Measurements from ENCODE around the gene LILRA5. TPM values are rescaled to one million over a fixed set of nuclear protein-coding genes. Genes with fewer than 3 reads are reported as not detected.

Gene LILRA5
- total RNA-seq, 1 experiment from 2014 or later, result not detected

DNA sequence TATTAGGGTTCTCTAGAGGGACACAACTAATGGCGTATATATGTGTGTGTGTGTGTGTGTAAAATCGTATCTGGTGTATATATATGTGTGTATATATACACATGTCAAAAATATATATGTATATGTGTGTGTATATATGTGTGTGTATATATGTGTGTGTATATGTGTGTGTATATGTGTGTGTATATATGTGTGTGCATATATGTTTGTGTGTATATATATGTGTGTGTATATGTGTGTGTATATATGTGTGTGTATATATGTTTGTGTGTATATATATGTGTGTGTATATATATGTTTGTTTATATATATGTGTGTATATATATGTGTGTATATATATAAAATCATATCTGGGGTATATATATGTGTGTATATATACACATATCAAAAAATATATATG is 50.5 kb downstream of the LILRA5 start:
- Histone ChIP-seq H2AFZ (no peak overlapping the region), H3K79me2 (ENCODE audit: low read depth) (no peaks in the 10 kb centered on the region), H3K4me2 (no peak overlapping the region), H3K9me2 (ENCODE audit: insufficient read depth) (no peaks in the 10 kb centered on the region), H3K27ac (no peak overlapping the region), H3K27me3 (ENCODE audit: insufficient read depth, low read depth) (peaks cover 76% of the 10 kb centered on the region), H3K9me3 (ENCODE audit: insufficient read depth, low read depth) (no peaks in the 10 kb centered on the region), H3K4me1 (replicated peaks; ENCODE audit: insufficient read depth) (no peaks in the 10 kb centered on the region), H3K36me3 (ENCODE audit: low read depth) (no peaks in the 10 kb centered on the region), H3F3A (ENCODE audit: insufficient read depth, low read depth) (no peaks in the 10 kb centered on the region), H4K20me1 (ENCODE audit: insufficient read depth) (no peaks in the 10 kb centered on the region), H3K4me3 (no peak overlapping the region)
- ChIA-PET CTCF (no interaction called here), POLR2A (ENCODE audit: unreplicated experiment) (no interaction called here)
- BruUV-seq (replicated peaks), result no TSS peak
- no peak for DNase-seq
- intact Hi-C loops (cut with micrococcal nuclease; ENCODE audit: unreplicated experiment), result no loop called here
- no peak for TF ChIP-seq EZH2 (IDR thresholded peaks at IDR 0.05; ENCODE audit: low read depth)
- TF ChIP-seq, protein P1, sequence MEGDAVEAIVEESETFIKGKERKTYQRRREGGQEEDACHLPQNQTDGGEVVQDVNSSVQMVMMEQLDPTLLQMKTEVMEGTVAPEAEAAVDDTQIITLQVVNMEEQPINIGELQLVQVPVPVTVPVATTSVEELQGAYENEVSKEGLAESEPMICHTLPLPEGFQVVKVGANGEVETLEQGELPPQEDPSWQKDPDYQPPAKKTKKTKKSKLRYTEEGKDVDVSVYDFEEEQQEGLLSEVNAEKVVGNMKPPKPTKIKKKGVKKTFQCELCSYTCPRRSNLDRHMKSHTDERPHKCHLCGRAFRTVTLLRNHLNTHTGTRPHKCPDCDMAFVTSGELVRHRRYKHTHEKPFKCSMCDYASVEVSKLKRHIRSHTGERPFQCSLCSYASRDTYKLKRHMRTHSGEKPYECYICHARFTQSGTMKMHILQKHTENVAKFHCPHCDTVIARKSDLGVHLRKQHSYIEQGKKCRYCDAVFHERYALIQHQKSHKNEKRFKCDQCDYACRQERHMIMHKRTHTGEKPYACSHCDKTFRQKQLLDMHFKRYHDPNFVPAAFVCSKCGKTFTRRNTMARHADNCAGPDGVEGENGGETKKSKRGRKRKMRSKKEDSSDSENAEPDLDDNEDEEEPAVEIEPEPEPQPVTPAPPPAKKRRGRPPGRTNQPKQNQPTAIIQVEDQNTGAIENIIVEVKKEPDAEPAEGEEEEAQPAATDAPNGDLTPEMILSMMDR (conservative IDR thresholded peaks at IDR 0.05), result no peak

DNA sequence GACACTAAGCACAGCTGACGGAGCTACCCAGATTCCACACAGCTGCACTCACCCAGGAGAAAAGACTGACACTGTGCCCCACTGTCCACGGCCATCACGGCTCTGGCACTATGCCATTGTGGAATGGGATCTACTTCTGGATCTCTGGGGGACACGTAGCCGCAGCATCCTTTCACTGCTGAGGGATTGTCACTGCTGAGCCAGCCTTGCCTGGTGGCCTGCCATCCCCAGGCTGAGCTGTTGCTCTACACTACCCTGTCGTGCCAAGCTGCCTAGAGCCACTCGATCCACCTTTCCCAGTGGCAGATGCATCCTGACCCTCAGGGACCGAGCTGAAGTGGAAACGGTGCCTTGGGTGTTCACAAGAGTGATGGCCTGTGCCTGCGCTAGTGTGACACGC is 50.9 kb downstream of the LILRA5 start:
- ChIA-PET CTCF (no interaction called here), POLR2A (ENCODE audit: unreplicated experiment) (no interaction called here)
- Histone ChIP-seq H2AFZ (no peak overlapping the region), H3K9me3 (ENCODE audit: insufficient read depth, low read depth) (no peaks in the 10 kb centered on the region), H3K27ac (no peak overlapping the region), H3F3A (ENCODE audit: insufficient read depth, low read depth) (no peaks in the 10 kb centered on the region), H3K79me2 (ENCODE audit: low read depth) (no peaks in the 10 kb centered on the region), H3K4me1 (replicated peaks; ENCODE audit: insufficient read depth) (no peaks in the 10 kb centered on the region), H3K4me2 (no peak overlapping the region), H3K27me3 (ENCODE audit: insufficient read depth, low read depth) (peaks cover 76% of the 10 kb centered on the region), H3K9me2 (ENCODE audit: insufficient read depth) (no peaks in the 10 kb centered on the region), H3K36me3 (ENCODE audit: low read depth) (no peaks in the 10 kb centered on the region), H4K20me1 (ENCODE audit: insufficient read depth) (no peaks in the 10 kb centered on the region), H3K4me3 (no peak overlapping the region)
- TF ChIP-seq EZH2 (IDR thresholded peaks at IDR 0.05; ENCODE audit: low read depth), result no peak
- TF ChIP-seq, protein P1 (conservative IDR thresholded peaks at IDR 0.05), result no peak
- DNase-seq, result no peak
- intact Hi-C loops (cut with micrococcal nuclease; ENCODE audit: unreplicated experiment), result no loop called here
- BruUV-seq (replicated peaks), result no TSS peak

- Histone ChIP-seq H3K36me3 (ENCODE audit: low read depth) (no peaks in the 10 kb centered on the region), H3K27ac (no peak within 1 kb of the TSS), H4K20me1 (ENCODE audit: insufficient read depth) (no peaks in the 10 kb centered on the region), H3K4me1 (replicated peaks; ENCODE audit: insufficient read depth) (no peaks in the 10 kb centered on the region), H3F3A (ENCODE audit: insufficient read depth, low read depth) (no peaks in the 10 kb centered on the region), H3K9me3 (ENCODE audit: insufficient read depth, low read depth) (no peaks in the 10 kb centered on the region), H3K4me2 (no peak within 1 kb of the TSS), H3K4me3 (no peak within 1 kb of the TSS), H3K27me3 (ENCODE audit: insufficient read depth, low read depth) (peaks cover 97% of the 10 kb centered on the region), H3K9me2 (ENCODE audit: insufficient read depth) (no peaks in the 10 kb centered on the region), H3K79me2 (ENCODE audit: low read depth) (no peaks in the 10 kb centered on the region), H2AFZ (no peak within 1 kb of the TSS)
- ChIA-PET POLR2A (ENCODE audit: unreplicated experiment) (no interaction called here), CTCF (no interaction called here)
- intact Hi-C loops (cut with micrococcal nuclease; ENCODE audit: unreplicated experiment), result no loop called here
- TF ChIP-seq, protein P1 (conservative IDR thresholded peaks at IDR 0.05), result no peak
- TF ChIP-seq EZH2 (IDR thresholded peaks at IDR 0.05; ENCODE audit: low read depth), result no peak; the same call in 1 of the 2 replicates
- DNase-seq, result no peak
- no TSS peak for BruUV-seq (replicated peaks)
Observed at GRCh38 chr19:54257116-54257480, 55.9 kb downstream of the LILRA5 start, which contains the start of gene LILRB5. Gene LILRB5, minus strand, starts transcription at chr19:54257273. Its CDS starts 80 bp downstream, at chr19:54257193.

Small RNA genes within 50 kb of the gene (microRNA-seq; reads per million reads assigned to microRNA genes)
- not detected for gene MIR4752 (ENCODE audit: borderline number of aligned reads, borderline replicate concordance)

Other genes starting within 250 kb of the LILRA5 start
- 0.59 TPM in 1 of 2 replicates, not detected in the other for gene VSTM1, start 249.3 kb downstream of the LILRA5 start, total RNA-seq (2021)
- not detected in 2 replicates for gene TARM1, start 231.8 kb downstream of the LILRA5 start, total RNA-seq (2021)
- 0.87 and 2.4 TPM in 2 replicates for gene OSCAR, start 212.4 kb downstream of the LILRA5 start, total RNA-seq (2021)
- gene NDUFA3, start 210.3 kb downstream of the LILRA5 start, total RNA-seq (2021), result 119 and 134 TPM in 2 replicates
- gene TFPT, start 197.5 kb downstream of the LILRA5 start, total RNA-seq (2021), result 35.8 and 47.4 TPM in 2 replicates
- 86.1 and 109 TPM in 2 replicates for gene PRPF31, start 197.4 kb downstream of the LILRA5 start, total RNA-seq (2021)
- 83.0 and 89.1 TPM in 2 replicates for gene CNOT3, start 175.4 kb downstream of the LILRA5 start, total RNA-seq (2021)
- gene LENG1, start 153.4 kb downstream of the LILRA5 start, total RNA-seq (2021), result 5.0 and 6.7 TPM in 2 replicates
- 175 and 194 TPM in 2 replicates for gene TMC4, start 140.0 kb downstream of the LILRA5 start, total RNA-seq (2021)
- 488 and 494 TPM in 2 replicates for gene MBOAT7, start 123.6 kb downstream of the LILRA5 start, total RNA-seq (2021)
- gene TSEN34, start 121.9 kb downstream of the LILRA5 start, total RNA-seq (2021), result 134 and 162 TPM in 2 replicates
- gene RPS9, start 112.3 kb downstream of the LILRA5 start, total RNA-seq (2021), result 1,266 and 1,888 TPM in 2 replicates
- gene LILRB3, start 90.2 kb downstream of the LILRA5 start, total RNA-seq (2021), result not detected in 2 replicates
- not detected in 2 replicates for gene LILRA6, start 70.4 kb downstream of the LILRA5 start, total RNA-seq (2021)
- gene LILRB5, start 55.9 kb downstream of the LILRA5 start, total RNA-seq (2021), result not detected in 2 replicates
- gene LILRB2, start 32.1 kb downstream of the LILRA5 start, total RNA-seq (2021), result not detected in 2 replicates
- gene LILRA4, start 26.0 kb upstream of the LILRA5 start, total RNA-seq (2021), result not detected in 2 replicates
- not detected in 2 replicates for gene LAIR1, start 51.8 kb upstream of the LILRA5 start, total RNA-seq (2021)
- gene TTYH1, start 102.3 kb upstream of the LILRA5 start, total RNA-seq (2021), result 1.6 and 2.4 TPM in 2 replicates
- 274 and 279 TPM in 2 replicates for gene LENG8, start 136.0 kb upstream of the LILRA5 start, total RNA-seq (2021)
- gene LENG9, start 150.6 kb upstream of the LILRA5 start, total RNA-seq (2021), result 7.0 and 8.9 TPM in 2 replicates
- gene CDC42EP5, start 160.1 kb upstream of the LILRA5 start, total RNA-seq (2021), result 25.1 and 48.5 TPM in 2 replicates
- not detected in 2 replicates for gene LAIR2, start 189.7 kb upstream of the LILRA5 start, total RNA-seq (2021)

All from PC-9 (cell line).